Activated CD4-positive, alpha-beta T cell treated with anti-CD3 and anti-CD28 coated beads, Interleukin-2, amount 50 U/mL, for 48 hours (primary cell): ENCODE data around the gene COL25A1.
"Not testable (repeated sequence)": the region's sequence is repeated elsewhere in the genome, so short reads cannot be mapped to it uniquely, and the experiment has no call there.

Source experiments
- DNase-seq, 2 experiments: peaks; one replicate each; pipeline ENCODE4 v3.0.0-alpha.2; 2020

Gene COL25A1

GRCh38 chr4:109004418-109004817 is 298.0 kb downstream of the COL25A1 start:
- DNase-seq: no peak

- no peak for DNase-seq
These were observed 298.5 kb downstream of the COL25A1 start for GRCh38 chr4:109003964-109004363.

- DNase-seq: no peak
These were observed 310.7 kb downstream of the COL25A1 start for GRCh38 chr4:108991551-108992328.

- no peak for DNase-seq
These were observed 313.8 kb downstream of the COL25A1 start for GRCh38 chr4:108988464-108989195.

- DNase-seq: not testable (repeated sequence)
These were observed 318.0 kb downstream of the COL25A1 start for GRCh38 chr4:108984495-108984894.

GRCh38 chr4:108982402-108983185 is 319.9 kb downstream of the COL25A1 start:
- DNase-seq: no peak

GRCh38 chr4:108980455-108981239 is 321.8 kb downstream of the COL25A1 start:
- DNase-seq: no peak

- DNase-seq: no peak
These were observed 322.7 kb downstream of the COL25A1 start for GRCh38 chr4:108979759-108980158.

- DNase-seq: no peak
These were observed 324.4 kb downstream of the COL25A1 start for GRCh38 chr4:108978066-108978465.

GRCh38 chr4:108972613-108973283 is 329.7 kb downstream of the COL25A1 start:
- no peak for DNase-seq

- no peak for DNase-seq
These were observed 331.0 kb downstream of the COL25A1 start for GRCh38 chr4:108971473-108971872.

GRCh38 chr4:108965472-108966076 is 336.9 kb downstream of the COL25A1 start:
- no peak for DNase-seq

GRCh38 chr4:108965016-108965415 is 337.4 kb downstream of the COL25A1 start:
- DNase-seq: no peak

GRCh38 chr4:108963910-108964309 is 338.5 kb downstream of the COL25A1 start:
- DNase-seq: no peak

- DNase-seq: no peak
These were observed 343.0 kb downstream of the COL25A1 start for GRCh38 chr4:108959491-108959890.

GRCh38 chr4:108954880-108955279 is 347.6 kb downstream of the COL25A1 start:
- DNase-seq: no peak

GRCh38 chr4:108953941-108954340 is 348.5 kb downstream of the COL25A1 start:
- no peak for DNase-seq

- DNase-seq: no peak
These were observed 352.1 kb downstream of the COL25A1 start for GRCh38 chr4:108950158-108950915.

- DNase-seq: no peak
These were observed 354.9 kb downstream of the COL25A1 start for GRCh38 chr4:108947526-108947925.

GRCh38 chr4:108946237-108946636 is 356.2 kb downstream of the COL25A1 start:
- DNase-seq: no peak
